KOPT-K1 (cell line): ENCODE data around the gene MRC1.

Experiments used
- H3K27ac ChIP-seq: fragments of 200-600 bp; sonication (generic); 2 replicates; pipeline ENCODE4 v1.5.1; 2016; ENCODE audit warnings: antibody characterized with exemption, mild to moderate bottlenecking, low read depth, low read length; ENCODE audit not compliant: poor library complexity, severe bottlenecking
- H3K36me3 ChIP-seq: fragments of 200-600 bp; sonication (generic); 2 replicates; pipeline ENCODE4 v1.5.1; 2017; ENCODE audit warnings: antibody characterized with exemption, mild to moderate bottlenecking, low read length, moderate library complexity; ENCODE audit not compliant: insufficient read depth
- H3K9me3 ChIP-seq: fragments of 200-600 bp; sonication (generic); 2 replicates; pipeline ENCODE4 v1.5.1; 2017; ENCODE audit warnings: antibody characterized with exemption, low read length, mild to moderate bottlenecking; ENCODE audit not compliant: insufficient read depth, poor library complexity, severe bottlenecking

The MRC1 gene

GRCh38 chr10:17808971-17809841, at the start of gene MRC1:
MRC1 (plus strand) TSS chr10:17809348; CDS start chr10:17809466, 118 bp downstream.
- no peaks in the 10 kb centered on the region for H3K9me3 ChIP-seq
- no peaks in the 10 kb centered on the region for H3K36me3 ChIP-seq

GRCh38 chr10:17764142-17764541, 45.0 kb upstream of the MRC1 start:
- Histone ChIP-seq H3K9me3 (no peaks in the 10 kb centered on the region), H3K36me3 (no peaks in the 10 kb centered on the region), H3K27ac (no peak overlapping the region)

More at GRCh38 chr10:17808971-17809841, at the start of gene MRC1:
- H3K27ac ChIP-seq: no peak within 1 kb of the TSS

- Histone ChIP-seq H3K36me3 (no peaks in the 10 kb centered on the region), H3K27ac (no peak overlapping the region), H3K9me3 (no peaks in the 10 kb centered on the region)
Observed at GRCh38 chr10:17765602-17766001, 43.5 kb upstream of the MRC1 start.

GRCh38 chr10:17766731-17767130, 42.4 kb upstream of the MRC1 start:
- H3K36me3 ChIP-seq: no peaks in the 10 kb centered on the region
- H3K27ac ChIP-seq: no peak overlapping the region
- no peaks in the 10 kb centered on the region for H3K9me3 ChIP-seq

- Histone ChIP-seq H3K9me3 (no peaks in the 10 kb centered on the region), H3K27ac (no peak overlapping the region)
Observed at GRCh38 chr10:17768496-17768895, 40.7 kb upstream of the MRC1 start.

GRCh38 chr10:17768957-17769356, 40.2 kb upstream of the MRC1 start:
- H3K9me3 ChIP-seq: no peaks in the 10 kb centered on the region
- H3K36me3 ChIP-seq: no peaks in the 10 kb centered on the region
- no peak overlapping the region for H3K27ac ChIP-seq

More at GRCh38 chr10:17768496-17768895, 40.7 kb upstream of the MRC1 start:
- H3K36me3 ChIP-seq: no peaks in the 10 kb centered on the region

GRCh38 chr10:17771017-17771416, 38.1 kb upstream of the MRC1 start:
- H3K36me3 ChIP-seq: no peaks in the 10 kb centered on the region
- H3K27ac ChIP-seq: no peak overlapping the region
- H3K9me3 ChIP-seq: no peaks in the 10 kb centered on the region

GRCh38 chr10:17779784-17780183, 29.4 kb upstream of the MRC1 start:
- H3K9me3 ChIP-seq: no peaks in the 10 kb centered on the region
- no peak overlapping the region for H3K27ac ChIP-seq
- no peaks in the 10 kb centered on the region for H3K36me3 ChIP-seq

- no peaks in the 10 kb centered on the region for H3K9me3 ChIP-seq
- no peaks in the 10 kb centered on the region for H3K36me3 ChIP-seq
- no peak overlapping the region for H3K27ac ChIP-seq
Observed at GRCh38 chr10:17780727-17781126, 28.4 kb upstream of the MRC1 start.

- Histone ChIP-seq H3K36me3 (no peaks in the 10 kb centered on the region), H3K9me3 (no peaks in the 10 kb centered on the region), H3K27ac (no peak overlapping the region)
Observed at GRCh38 chr10:17781856-17782255, 27.3 kb upstream of the MRC1 start.

- Histone ChIP-seq H3K9me3 (no peaks in the 10 kb centered on the region), H3K36me3 (no peaks in the 10 kb centered on the region), H3K27ac (no peak overlapping the region)
Observed at GRCh38 chr10:17782921-17783665, 26.1 kb upstream of the MRC1 start.

GRCh38 chr10:17783751-17784150, 25.4 kb upstream of the MRC1 start:
- Histone ChIP-seq H3K9me3 (no peaks in the 10 kb centered on the region), H3K27ac (no peak overlapping the region), H3K36me3 (no peaks in the 10 kb centered on the region)

GRCh38 chr10:17784688-17785087, 24.5 kb upstream of the MRC1 start:
- Histone ChIP-seq H3K27ac (no peak overlapping the region), H3K9me3 (no peaks in the 10 kb centered on the region), H3K36me3 (no peaks in the 10 kb centered on the region)

GRCh38 chr10:17785276-17785930, 23.7 kb upstream of the MRC1 start:
- no peaks in the 10 kb centered on the region for H3K36me3 ChIP-seq
- no peaks in the 10 kb centered on the region for H3K9me3 ChIP-seq
- no peak overlapping the region for H3K27ac ChIP-seq
